ENCODE data around the gene TMTC1.
"Not testable (repeated sequence)": the region's sequence is repeated elsewhere in the genome, so short reads cannot be mapped to it uniquely, and the experiment has no call there.

TMTC1 gene

GRCh38 chr12:29649722-29650121 is 134.0 kb downstream of the TMTC1 start:
- no peak overlapping the region for H3K4me3 ChIP-seq (ENCODE audit: low read depth, low read length)
- TF ChIP-seq, protein P1, sequence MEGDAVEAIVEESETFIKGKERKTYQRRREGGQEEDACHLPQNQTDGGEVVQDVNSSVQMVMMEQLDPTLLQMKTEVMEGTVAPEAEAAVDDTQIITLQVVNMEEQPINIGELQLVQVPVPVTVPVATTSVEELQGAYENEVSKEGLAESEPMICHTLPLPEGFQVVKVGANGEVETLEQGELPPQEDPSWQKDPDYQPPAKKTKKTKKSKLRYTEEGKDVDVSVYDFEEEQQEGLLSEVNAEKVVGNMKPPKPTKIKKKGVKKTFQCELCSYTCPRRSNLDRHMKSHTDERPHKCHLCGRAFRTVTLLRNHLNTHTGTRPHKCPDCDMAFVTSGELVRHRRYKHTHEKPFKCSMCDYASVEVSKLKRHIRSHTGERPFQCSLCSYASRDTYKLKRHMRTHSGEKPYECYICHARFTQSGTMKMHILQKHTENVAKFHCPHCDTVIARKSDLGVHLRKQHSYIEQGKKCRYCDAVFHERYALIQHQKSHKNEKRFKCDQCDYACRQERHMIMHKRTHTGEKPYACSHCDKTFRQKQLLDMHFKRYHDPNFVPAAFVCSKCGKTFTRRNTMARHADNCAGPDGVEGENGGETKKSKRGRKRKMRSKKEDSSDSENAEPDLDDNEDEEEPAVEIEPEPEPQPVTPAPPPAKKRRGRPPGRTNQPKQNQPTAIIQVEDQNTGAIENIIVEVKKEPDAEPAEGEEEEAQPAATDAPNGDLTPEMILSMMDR (IDR thresholded peaks at IDR 0.05; ENCODE audit: borderline replicate concordance, insufficient read depth, low read depth, low read length) = no peak

DNA sequence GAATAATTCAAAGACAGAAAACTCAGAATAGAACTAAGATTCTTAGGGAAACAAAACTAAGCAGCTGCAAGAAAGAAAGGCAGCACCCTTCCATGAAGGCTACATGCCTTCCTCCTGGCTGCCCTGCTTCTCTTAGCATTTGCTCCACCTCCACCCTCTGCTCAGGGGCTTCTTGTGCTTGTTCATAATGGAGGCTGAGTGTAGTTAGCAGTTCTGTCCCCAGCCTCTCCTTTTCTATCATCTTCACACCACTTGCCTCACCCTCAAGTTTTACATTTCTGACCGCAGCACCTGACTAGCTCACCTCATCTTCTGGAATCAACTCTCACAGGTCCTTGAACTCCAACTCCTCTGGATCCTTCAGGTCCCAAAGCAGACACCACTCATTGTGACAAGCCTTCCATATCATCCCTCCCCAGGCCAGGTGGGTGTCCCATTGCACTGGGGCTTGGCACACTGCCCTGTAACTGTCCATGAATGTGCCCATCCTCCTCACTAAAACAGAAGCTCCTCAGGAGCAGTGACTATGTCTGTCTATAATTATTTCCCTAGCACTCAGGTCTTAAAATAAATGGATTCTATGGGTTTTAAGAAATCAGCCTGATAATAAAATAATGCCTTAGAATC is 139.1 kb downstream of the TMTC1 start:
- TF ChIP-seq, protein P1 (IDR thresholded peaks at IDR 0.05; ENCODE audit: borderline replicate concordance, insufficient read depth, low read depth, low read length) = no peak
- H3K4me3 ChIP-seq (ENCODE audit: low read depth, low read length) = no peak overlapping the region

- H3K4me3 ChIP-seq (ENCODE audit: low read depth, low read length) = no peak overlapping the region
- TF ChIP-seq, protein P1 (IDR thresholded peaks at IDR 0.05; ENCODE audit: borderline replicate concordance, insufficient read depth, low read depth, low read length) = no peak
These were observed 143.0 kb downstream of the TMTC1 start for GRCh38 chr12:29640589-29641345.

- TF ChIP-seq, protein P1 (IDR thresholded peaks at IDR 0.05; ENCODE audit: borderline replicate concordance, insufficient read depth, low read depth, low read length) = no peak
- no peak overlapping the region for H3K4me3 ChIP-seq (ENCODE audit: low read depth, low read length)
These were observed 143.7 kb downstream of the TMTC1 start for GRCh38 chr12:29639893-29640495.

- no peak overlapping the region for H3K4me3 ChIP-seq (ENCODE audit: low read depth, low read length)
- TF ChIP-seq, protein P1 (IDR thresholded peaks at IDR 0.05; ENCODE audit: borderline replicate concordance, insufficient read depth, low read depth, low read length) = no peak
These were observed 145.2 kb downstream of the TMTC1 start for GRCh38 chr12:29638528-29638927.

DNA sequence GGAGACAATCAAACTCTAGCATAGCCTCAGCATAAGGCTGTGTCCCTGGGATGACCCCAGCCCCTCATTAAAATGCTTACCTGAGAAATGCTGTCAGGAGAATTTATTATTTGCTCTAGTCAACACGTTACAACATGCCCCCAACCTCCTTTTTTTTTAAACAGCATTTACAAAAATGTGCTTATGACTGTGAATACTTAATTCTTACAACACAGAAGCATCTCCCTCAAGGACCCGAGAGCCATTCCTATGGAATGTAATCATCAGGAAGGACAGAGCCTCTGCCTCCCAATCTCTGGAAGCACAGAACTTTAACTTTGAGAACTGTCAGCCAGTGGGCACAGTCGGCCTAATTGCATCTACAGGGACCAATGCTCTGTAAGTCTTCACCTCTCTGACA is 149.7 kb downstream of the TMTC1 start:
- no peak overlapping the region for H3K4me3 ChIP-seq (ENCODE audit: low read depth, low read length)
- TF ChIP-seq, protein P1 (IDR thresholded peaks at IDR 0.05; ENCODE audit: borderline replicate concordance, insufficient read depth, low read depth, low read length) = no peak

DNA sequence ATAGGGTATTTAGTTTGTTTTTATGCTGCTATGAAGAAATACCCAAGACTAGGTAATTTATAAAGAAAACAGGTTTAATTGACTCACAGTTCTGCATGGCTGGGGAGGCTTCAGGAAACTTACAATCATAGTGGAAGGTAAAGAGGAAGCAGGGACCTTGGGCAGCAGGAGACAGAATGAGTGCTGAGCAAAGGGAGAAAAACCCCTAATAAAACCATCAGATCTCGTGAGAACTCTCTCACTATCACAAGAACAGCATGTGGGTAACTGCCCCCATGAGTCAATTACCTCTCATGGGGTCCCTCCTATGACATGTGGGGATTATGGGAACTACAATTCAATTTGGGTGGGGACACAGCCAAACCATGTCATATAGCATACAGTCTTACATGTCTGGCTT is 153.6 kb downstream of the TMTC1 start:
- H3K4me3 ChIP-seq (ENCODE audit: low read depth, low read length) = not testable (repeated sequence)
